ENCODE results near the gene EVPL. TPM values are rescaled to one million over a fixed set of nuclear protein-coding genes. Genes with fewer than 3 reads are reported as not detected.

Gene EVPL
- total and polyA plus RNA-seq, 2 of the 13 experiments (the other 11 are each of a cell fraction or from before 2014, with no cell fraction given): 2.1 to 8.2 TPM

GRCh38 chr17:75978938-75979704 lies 48.0 kb downstream of the EVPL start, which contains the start of the genes ACOX1 and TEN1 (continued):
- 0 out of 2 replicates have a peak, but pooled peaks have one; percentile 62 for TF ChIP-seq SMYD3 (CRISPR knock-in tag; IDR thresholded peaks at IDR 0.05)
- TF ChIP-seq FOSL2 (CRISPR knock-in tag; IDR thresholded peaks at IDR 0.05): peak; percentile 48; the same call in 1 of the 2 replicates
- no peak; the same call in 1 of the 2 replicates for TF ChIP-seq KDM5A (IDR thresholded peaks at IDR 0.05; ENCODE audit: borderline replicate concordance, low read length)
- peak; percentile 78; the same call in 1 of the 2 replicates for TF ChIP-seq ZNF136 (CRISPR knock-in tag; IDR thresholded peaks at IDR 0.05; ENCODE audit: low read depth)
- TF ChIP-seq CSRNP2 (CRISPR knock-in tag; conservative IDR thresholded peaks at IDR 0.05; ENCODE audit: low read depth): no peak; the same call in 1 of the 2 replicates
- TF ChIP-seq DRAP1 (CRISPR knock-in tag; IDR thresholded peaks at IDR 0.05): peak; percentile 91
- no peak for TF ChIP-seq ZSCAN22 (CRISPR knock-in tag; IDR thresholded peaks at IDR 0.05)
- peak; percentile 23; the same call in 1 of the 2 replicates for TF ChIP-seq DZIP1 (CRISPR knock-in tag; IDR thresholded peaks at IDR 0.05)
- peak; percentile 82; the same call in 1 of the 2 replicates for TF ChIP-seq NCOR1 (IDR thresholded peaks at IDR 0.05; ENCODE audit: borderline replicate concordance, low read length)
- TF ChIP-seq ZNF317 (CRISPR knock-in tag; IDR thresholded peaks at IDR 0.05): peak; percentile 52; the same call in 1 of the 2 replicates
- TF ChIP-seq KIAA2018 (CRISPR knock-in tag; IDR thresholded peaks at IDR 0.05; ENCODE audit: borderline replicate concordance): peak; percentile 61; the same call in 1 of the 2 replicates

Data from HepG2 (cell line).